NCI-H2107 treated with DMSO at 0.1 percent for 48 hours (cell line): Measurements from ENCODE around the gene PCED1B.
"Not testable (repeated sequence)": the region's sequence is repeated elsewhere in the genome, so short reads cannot be mapped to it uniquely, and the experiment has no call there.

ENCODE experiments used
- DNase-seq: peaks from one replicate; lab custom pipeline; 2025; ENCODE audit not compliant: unreplicated experiment; lab: John Stamatoyannopoulos, UW

PCED1B gene

GRCh38 chr12:47079468-47079980 is at the start of gene PCED1B, which contains the start of gene AMIGO2:
Gene PCED1B (plus strand): TSS chr12:47079621. CDS start chr12:47235064, 155,443 bp downstream.
Gene AMIGO2 (minus strand): TSS chr12:47079959. CDS start chr12:47079002, 957 bp downstream.
- no peak for DNase-seq

- no peak for DNase-seq
Measured at GRCh38 chr12:47029903-47030302, 49.5 kb upstream of the PCED1B start.

- DNase-seq: no peak
Measured at GRCh38 chr12:47032644-47033043, 46.8 kb upstream of the PCED1B start.

GRCh38 chr12:47033081-47033480 is 46.3 kb upstream of the PCED1B start:
- no peak for DNase-seq

GRCh38 chr12:47033789-47034555 is 45.4 kb upstream of the PCED1B start:
- DNase-seq: no peak

- DNase-seq: no peak
Measured at GRCh38 chr12:47034661-47035060, 44.8 kb upstream of the PCED1B start.

- no peak for DNase-seq
Measured at GRCh38 chr12:47035484-47035883, 43.9 kb upstream of the PCED1B start.

GRCh38 chr12:47038270-47038748 is 41.1 kb upstream of the PCED1B start:
- no peak for DNase-seq

- no peak for DNase-seq
Measured at GRCh38 chr12:47039079-47039478, 40.3 kb upstream of the PCED1B start.

- no peak for DNase-seq
Measured at GRCh38 chr12:47039756-47040155, 39.7 kb upstream of the PCED1B start.

GRCh38 chr12:47041327-47041726 is 38.1 kb upstream of the PCED1B start:
- no peak for DNase-seq

GRCh38 chr12:47048541-47048940 is 30.9 kb upstream of the PCED1B start:
- DNase-seq: no peak

- not testable (repeated sequence) for DNase-seq
Measured at GRCh38 chr12:47051291-47051690, 28.1 kb upstream of the PCED1B start.

- no peak for DNase-seq
Measured at GRCh38 chr12:47052274-47052673, 27.1 kb upstream of the PCED1B start.

GRCh38 chr12:47053961-47054360 is 25.5 kb upstream of the PCED1B start:
- DNase-seq: no peak

GRCh38 chr12:47054659-47055058 is 24.8 kb upstream of the PCED1B start:
- DNase-seq: no peak

- DNase-seq: not testable (repeated sequence)
Measured at GRCh38 chr12:47055856-47056255, 23.6 kb upstream of the PCED1B start.

GRCh38 chr12:47056944-47057343 is 22.5 kb upstream of the PCED1B start:
- not testable (repeated sequence) for DNase-seq

- DNase-seq: not testable (repeated sequence)
Measured at GRCh38 chr12:47058640-47059039, 20.8 kb upstream of the PCED1B start.

GRCh38 chr12:47065546-47065945 is 13.9 kb upstream of the PCED1B start:
- DNase-seq: no peak

- no peak for DNase-seq
Measured at GRCh38 chr12:47066278-47067025, 13.0 kb upstream of the PCED1B start.

- DNase-seq: no peak
Measured at GRCh38 chr12:47067176-47067575, 12.2 kb upstream of the PCED1B start.
